ENCODE data around the gene ZNF792.
A peak's percentile ranks its signal among the peaks of the same experiment; 100 is the strongest.
"Not testable (repeated sequence)": the region's sequence is repeated elsewhere in the genome, so short reads cannot be mapped to it uniquely, and the experiment has no call there.

Gene ZNF792

DNA sequence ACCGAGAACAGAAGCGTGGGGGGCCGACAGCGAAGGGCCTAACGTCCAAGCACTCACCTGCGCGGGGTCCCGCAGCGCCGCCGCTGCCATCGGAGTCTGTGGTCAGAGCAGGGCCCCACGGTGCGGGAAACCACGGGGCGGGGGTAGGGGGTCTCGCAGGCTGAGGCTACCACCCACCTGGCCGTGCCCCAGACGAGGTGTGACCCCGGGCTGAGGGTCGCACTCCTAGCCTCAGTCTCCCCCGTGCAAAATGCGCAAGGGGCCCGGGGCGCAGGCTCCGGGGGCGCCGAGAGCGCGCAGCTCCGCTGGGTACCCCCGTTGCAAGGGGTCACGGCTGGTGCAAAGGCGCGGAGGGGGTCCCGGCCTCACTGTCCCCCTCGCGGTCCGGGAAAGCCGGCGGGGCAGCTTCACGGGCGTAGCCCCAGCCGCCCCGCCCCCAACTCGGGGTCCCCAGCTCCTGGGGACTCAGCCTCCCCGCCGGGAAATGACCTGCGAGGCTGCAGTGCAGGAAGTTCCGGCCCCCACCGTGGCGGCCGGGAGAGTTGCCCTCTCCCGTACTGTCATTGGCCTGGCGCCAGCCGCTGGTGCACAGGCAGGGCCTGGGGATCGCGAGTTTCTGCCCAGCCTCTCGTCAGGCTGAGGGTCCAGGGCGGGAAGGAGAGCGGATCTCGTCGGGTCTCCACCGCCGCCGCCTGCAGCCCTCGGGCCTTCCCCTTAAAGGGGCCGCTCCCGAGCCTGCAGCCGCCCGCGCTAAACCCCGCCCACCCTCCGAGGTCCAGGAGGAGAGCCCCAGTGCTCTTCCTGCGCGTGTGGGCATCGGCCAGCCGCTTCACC lies at the start of gene ZNF792:
Gene ZNF792 (minus strand): TSS at position 657 of the 834 bp plus-strand sequence. CDS start 567 bp downstream, at position 90.
- peak in 1 of 2 experiments; percentile 41 for DNase-seq
- no peak for TF ChIP-seq POLR2A (IDR thresholded peaks at IDR 0.05; ENCODE audit: low read length)
- no peak for TF ChIP-seq GATA1 (IDR thresholded peaks at IDR 0.05; ENCODE audit: low read depth, low read length)

DNA sequence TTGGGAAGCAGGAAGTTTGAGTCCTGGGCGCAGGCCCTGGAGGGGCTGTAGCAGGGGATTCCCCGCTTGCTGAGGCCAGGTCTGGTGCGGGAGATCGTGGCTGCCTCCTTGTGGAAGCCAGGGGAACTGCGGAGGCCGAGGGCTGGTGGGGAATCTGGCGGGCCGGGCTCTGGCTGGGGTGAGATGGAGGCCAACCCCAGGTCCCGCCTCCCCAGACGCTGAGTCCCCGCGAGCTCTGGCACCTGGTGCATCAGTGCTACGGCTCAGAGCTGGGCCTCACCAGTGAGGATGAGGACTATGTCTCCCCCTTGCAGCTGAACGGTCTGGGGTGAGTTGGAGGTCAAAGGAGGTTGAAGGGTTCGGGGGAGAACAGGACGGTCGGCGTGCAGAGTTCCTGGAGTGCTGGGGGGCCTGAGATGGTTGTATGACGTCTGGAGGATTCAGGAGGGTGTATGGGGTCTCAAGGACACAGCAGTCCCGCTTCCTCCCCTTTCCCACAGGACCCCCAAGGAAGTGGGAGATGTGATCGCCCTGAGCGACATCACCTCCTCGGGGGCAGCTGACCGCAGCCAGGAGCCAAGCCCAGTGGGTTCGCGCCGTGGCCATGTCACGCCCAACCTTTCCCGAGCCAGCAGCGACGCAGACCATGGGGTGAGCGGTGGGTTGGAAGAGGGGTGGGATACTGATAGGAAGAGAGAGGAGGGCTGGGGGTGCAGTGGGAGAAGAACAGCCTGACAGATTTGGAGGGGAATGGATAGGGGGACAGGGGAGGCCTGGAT lies 49.2 kb upstream of the ZNF792 start:
- TF ChIP-seq GATA1 (IDR thresholded peaks at IDR 0.05; ENCODE audit: low read depth, low read length) (no peak), POLR2A (IDR thresholded peaks at IDR 0.05; ENCODE audit: low read length) (no peak)
- peak; percentile 49 to 64 for DNase-seq

DNA sequence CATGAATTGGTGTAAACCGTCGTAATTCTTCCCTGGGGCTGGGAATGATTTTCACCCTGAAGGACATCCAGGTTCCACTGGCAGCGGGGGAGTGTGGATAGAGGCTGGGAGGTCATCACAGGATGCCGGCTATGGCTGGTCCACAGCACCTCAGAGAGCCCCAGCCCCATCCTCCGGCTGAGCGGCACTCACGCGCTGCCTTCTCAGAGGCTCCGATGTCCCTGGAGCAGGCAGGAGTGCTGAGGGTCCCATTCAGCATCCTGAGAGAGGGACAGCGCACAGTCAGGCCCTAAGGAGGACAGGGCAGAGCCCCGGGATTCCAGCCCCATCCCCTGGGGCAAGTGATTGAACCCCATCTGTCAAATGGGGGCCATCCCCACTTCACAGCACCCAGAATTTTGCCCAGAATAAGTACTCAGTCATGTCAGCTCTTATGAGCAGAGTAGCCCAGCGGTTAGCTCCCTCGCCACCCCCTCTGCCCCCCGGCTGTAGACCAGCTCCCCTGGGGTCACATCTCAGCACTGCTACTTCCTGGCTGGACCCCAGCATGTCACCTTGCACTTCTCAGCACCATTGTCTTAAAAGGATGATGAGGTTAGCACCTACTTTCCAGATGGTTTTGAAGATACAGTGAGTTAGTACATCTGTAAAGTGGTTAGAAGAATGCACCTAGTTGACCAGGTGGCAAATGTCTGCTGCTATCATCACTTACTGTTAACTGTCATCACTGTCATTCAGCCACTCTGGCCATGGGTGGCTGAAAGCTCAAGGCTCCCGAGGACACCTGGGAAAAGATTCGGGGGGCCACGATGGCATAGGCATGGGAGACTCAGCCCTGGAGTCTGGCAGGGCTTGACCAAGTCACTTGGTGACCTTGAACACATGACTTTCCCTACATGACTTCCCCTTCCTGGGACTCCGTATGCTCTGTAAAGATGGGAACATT lies 48.0 kb upstream of the ZNF792 start:
- no peak for DNase-seq
- TF ChIP-seq POLR2A (IDR thresholded peaks at IDR 0.05; ENCODE audit: low read length) (no peak), GATA1 (IDR thresholded peaks at IDR 0.05; ENCODE audit: low read depth, low read length) (no peak)

DNA sequence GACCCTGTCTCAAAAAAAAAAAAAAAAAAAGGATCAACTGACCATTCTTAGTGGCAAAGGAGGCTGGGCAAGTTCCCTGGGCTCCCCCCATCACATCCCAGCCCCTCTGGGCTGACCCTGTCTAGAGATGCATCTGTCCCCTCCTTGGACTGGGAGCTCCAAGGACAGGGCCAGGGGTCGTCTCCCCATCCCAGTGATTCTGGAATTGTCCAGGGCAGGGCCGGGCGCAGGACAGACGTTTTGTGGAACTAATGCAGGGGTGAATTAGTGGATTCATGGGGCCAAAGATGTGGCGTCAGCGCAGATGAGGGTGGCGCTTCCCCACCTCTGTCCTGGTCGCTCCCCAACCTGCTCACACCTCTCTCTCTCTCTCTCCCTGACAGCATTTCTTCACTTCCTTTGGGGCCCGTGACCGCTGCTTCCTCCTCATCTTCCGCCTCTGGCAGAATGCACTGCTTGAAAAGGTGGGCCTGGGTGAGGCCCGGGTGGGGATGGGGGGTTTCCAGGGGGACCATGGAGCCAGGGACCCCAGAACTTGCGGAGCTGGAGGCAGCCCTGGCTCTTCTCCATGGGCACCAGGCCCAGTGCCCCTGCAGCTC lies 47.2 kb upstream of the ZNF792 start:
- DNase-seq, result no peak
- TF ChIP-seq GATA1 (IDR thresholded peaks at IDR 0.05; ENCODE audit: low read depth, low read length), result no peak
- TF ChIP-seq POLR2A (IDR thresholded peaks at IDR 0.05; ENCODE audit: low read length), result no peak

DNA sequence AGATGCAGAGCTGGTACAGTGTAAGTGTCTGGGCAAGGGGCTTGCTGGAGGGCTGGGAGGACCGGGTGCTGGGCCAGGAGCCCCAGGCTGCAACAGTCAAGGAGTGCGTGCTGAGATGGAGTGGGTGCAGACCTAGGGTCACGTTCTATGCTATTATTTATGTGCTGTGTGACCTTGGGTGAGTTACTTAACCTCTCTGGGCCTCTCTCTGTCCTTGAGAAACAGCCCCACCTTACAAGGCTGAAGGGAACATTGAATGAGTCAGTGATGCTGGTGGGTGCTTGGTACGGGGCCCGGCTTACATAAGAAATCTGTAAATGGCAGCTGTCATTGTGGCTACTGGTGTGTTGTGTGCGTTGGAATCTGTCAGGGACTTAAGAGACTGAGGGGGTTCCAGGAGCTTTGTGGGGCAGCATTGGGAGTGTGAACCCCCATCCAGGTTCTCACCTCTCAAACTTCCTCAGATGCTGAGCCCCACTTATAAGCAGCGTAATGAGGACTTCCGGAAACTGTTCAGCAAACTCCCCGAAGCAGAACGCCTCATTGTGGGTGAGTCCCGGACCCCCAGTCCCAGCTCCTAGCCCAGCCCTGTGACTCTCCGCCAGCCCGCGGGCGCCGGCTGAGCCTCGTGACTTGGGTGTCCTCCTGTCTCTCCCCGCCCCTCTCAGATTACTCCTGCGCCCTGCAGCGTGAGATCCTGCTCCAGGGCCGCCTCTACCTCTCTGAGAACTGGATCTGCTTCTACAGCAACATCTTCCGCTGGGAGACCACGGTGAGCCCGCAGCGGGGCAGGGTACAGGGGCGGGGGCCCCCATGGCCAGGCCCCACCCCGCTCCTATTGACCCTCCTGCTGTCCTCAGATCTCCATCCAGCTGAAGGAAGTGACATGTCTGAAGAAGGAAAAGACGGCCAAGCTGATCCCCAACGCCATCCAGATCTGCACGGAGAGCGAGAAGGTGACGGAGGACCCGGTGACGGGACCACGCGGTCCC lies 45.7 kb upstream of the ZNF792 start:
- no peak for DNase-seq
- TF ChIP-seq GATA1 (IDR thresholded peaks at IDR 0.05; ENCODE audit: low read depth, low read length) (no peak), POLR2A (IDR thresholded peaks at IDR 0.05; ENCODE audit: low read length) (no peak)

DNA sequence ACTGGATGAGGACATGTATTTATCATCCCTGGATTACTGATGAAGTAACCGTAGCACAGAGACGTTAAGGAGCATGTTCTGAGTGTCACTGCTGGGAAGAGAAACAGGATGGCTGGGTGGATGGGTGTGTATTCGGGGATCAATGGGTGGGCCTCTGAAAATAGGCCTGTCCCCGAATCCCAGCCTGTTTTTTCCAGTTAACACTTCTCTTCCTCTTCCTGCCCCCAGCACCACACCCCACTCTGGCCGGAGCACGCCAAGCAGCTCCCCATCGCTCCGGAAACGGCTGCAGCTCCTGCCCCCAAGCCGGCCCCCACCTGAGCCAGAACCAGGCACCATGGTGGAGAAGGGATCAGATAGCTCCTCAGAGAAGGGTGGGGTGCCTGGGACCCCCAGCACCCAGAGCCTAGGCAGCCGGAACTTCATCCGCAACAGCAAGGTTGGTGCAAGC lies 44.9 kb upstream of the ZNF792 start:
- TF ChIP-seq POLR2A (IDR thresholded peaks at IDR 0.05; ENCODE audit: low read length) (no peak), GATA1 (IDR thresholded peaks at IDR 0.05; ENCODE audit: low read depth, low read length) (no peak)
- no peak for DNase-seq

DNA sequence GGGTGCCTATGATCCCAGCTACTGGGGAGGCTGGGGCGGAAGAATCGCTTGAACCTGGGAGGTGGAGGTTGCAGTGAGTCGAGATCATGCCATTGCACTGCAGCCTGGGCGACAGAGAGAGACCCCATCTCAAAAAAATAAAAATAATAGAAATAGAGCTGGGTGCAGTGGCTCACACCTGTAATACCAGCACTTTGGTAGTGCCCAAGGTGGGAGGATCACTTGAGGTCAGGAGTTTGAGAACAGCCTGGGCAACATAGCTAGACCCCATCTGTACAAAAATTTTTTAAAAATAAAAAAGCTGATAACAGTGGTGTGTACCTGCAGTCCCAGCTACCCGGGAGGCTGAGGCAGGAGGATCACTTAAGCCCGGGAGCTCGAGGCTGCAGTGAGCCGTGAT lies 43.4 kb upstream of the ZNF792 start:
- DNase-seq, result not testable (repeated sequence)

DNA sequence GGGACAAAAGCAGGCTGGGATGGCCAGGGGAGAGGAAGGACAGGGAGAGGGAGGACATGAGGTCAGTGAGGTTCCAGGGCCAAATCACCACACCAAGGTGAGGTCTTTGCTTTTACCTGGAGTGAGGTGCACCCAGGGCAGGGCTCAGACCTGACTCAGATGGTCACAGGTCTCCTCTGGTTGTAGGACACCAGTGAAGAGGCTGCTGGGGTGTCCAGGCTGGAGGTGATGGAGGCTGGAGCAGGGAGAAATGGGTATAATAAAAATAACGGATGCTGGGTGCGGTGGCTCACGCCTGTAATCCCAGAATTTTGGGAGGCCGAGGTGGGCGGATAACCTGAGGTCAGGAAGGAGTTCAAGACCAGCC lies 43.0 kb upstream of the ZNF792 start:
- no peak for DNase-seq
- TF ChIP-seq POLR2A (IDR thresholded peaks at IDR 0.05; ENCODE audit: low read length) (no peak), GATA1 (IDR thresholded peaks at IDR 0.05; ENCODE audit: low read depth, low read length) (no peak)

DNA sequence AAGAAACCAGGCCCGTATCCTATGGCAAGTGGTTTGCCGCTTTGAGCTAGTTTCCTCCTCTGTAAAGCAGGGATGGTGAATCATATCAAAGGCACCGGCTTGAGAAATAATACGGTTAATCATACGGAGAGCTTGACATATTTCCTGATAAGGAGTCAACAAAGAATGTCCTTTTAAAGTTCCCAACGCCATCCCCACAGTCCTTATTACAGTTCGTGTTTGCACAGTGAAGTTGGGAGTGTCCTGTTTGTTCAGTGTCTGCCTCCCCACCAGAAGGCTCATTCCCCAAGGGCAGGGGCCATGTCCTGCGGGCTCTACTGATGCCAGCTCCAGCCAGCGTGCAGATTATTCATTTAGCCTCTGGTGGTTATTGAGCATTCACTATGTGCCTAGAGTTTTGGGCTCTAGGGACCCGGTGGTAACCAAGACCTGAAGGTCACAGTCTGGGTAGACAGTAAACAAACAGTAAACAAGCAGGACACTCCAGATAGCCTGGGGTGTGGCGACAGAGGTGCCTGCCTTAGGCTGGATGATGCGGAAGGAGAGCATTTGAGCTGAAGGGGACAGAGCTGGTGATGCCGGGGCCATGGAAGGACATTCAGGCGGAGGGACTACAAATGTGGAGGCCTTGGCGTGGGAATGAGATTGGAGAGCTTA lies 42.4 kb upstream of the ZNF792 start:
- TF ChIP-seq GATA1 (IDR thresholded peaks at IDR 0.05; ENCODE audit: low read depth, low read length), result no peak
- DNase-seq, result no peak

DNA sequence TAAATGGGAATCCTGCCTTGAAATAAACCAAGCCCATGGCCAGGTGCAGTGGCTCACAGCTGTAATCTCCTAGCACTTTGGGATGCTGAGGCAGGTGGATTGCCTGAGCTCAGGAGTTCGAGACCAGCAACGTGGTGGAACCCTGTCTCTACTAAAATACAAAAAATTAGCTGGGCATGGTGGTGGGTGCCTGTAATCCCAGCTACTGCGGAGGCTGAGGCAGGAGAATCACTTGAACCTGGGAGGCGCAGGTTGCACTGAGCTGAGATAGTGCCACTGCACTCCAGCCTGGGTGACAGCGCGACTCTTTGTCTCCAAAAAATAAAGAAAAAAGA lies 41.9 kb upstream of the ZNF792 start:
- not testable (repeated sequence) for DNase-seq

DNA sequence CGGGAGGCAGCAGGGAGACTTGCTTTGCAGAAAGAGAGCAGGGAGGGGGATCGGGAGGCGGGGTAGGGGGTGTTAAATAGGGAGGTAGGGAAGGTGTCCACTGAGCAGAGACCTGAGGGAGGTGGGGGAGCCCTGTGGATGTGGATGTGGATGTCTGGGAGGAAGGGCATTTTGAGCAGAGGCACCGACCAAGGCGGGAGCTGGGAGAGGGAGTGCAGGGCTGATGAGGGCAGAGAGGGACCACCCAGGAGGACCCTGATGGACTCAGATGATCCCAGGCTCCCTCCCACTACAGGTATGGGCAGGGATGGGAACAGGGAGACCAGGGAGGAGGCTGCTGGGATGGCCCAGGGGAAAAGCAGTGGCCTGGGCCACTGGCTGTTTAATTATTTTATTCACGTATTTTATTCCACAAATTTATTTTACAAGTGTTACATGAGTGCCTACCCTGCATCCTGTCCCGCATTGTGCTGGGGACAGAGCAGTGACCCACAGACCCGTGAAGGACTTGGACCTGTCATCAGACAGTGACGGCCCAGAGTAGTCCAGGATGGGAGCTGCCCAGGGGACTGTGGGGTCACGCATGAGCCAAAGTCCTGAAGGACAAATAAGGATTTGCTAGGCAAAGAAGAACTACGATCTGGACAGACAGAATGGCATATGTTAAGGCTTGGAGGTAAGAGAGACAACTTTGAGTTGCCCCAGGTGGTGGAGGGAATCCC lies 41.4 kb upstream of the ZNF792 start:
- DNase-seq, result no peak
- TF ChIP-seq POLR2A (IDR thresholded peaks at IDR 0.05; ENCODE audit: low read length) (no peak), GATA1 (IDR thresholded peaks at IDR 0.05; ENCODE audit: low read depth, low read length) (no peak)
